GM06990 (cell line): ENCODE measurements around the gene MISP3.
A peak's percentile ranks its signal among the peaks of the same experiment; 100 is the strongest.

Experiments used
- DNase-seq: peaks from one replicate; pipeline ENCODE4 v3.0.0-alpha.2; 2011; ENCODE audit not compliant: insufficient read length; ENCODE audit errors: extremely low read depth
- H3K27me3 ChIP-seq: replicated peaks from 2 replicates; pipeline ENCODE4 v1.6.0; 2011; ENCODE audit warnings: low read length; ENCODE audit not compliant: control insufficient read depth, insufficient read depth
- H3K36me3 ChIP-seq: 2 replicates; pipeline ENCODE4 v1.5.1; 2011; ENCODE audit warnings: low read length; ENCODE audit not compliant: control insufficient read depth, insufficient read depth
- H3K4me3 ChIP-seq: replicated peaks from 2 replicates; pipeline ENCODE4 v1.5.1; 2011; ENCODE audit warnings: low read depth, mild to moderate bottlenecking, control low read depth, low read length
- TF ChIP-seq, protein P1 (sequence below): IDR thresholded peaks from 2 replicates; pipeline ENCODE4 v1.5.1; 2011; ENCODE audit warnings: low read length, control low read depth, mild to moderate bottlenecking, inconsistent platforms; ENCODE audit not compliant: insufficient read depth, poor library complexity, severe bottlenecking

Gene MISP3

DNA sequence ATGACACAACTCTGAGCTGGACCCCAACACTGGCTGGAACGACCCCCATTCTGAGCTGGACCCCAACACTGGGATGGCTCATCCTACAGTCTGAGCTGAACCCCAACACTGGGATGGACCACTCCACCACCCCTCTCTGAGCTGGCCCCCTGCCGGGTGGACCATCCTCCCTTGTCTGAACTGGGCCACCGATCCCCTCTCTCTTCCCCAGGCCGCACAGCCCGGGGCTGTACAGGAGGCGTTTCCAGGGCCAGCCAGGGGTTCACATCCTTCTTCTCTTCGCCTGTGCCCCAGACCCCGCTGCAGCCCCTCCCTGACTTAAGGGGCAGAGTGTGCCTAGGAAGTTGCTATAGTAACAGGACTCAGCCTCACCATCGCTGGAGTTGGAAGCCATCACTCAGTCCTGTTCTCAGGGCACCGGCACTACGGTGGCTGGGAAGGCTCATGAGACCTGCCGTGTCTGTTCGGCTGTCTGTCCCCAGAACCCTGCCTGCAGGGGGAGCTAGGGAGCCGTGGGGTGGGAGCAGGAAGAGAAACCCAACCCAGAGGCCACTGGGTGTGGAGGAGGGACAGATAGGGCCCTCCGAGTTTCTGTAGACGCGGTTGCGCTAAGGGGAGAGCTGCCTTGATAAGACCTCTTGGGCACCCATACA lies 41.3 kb downstream of the MISP3 start:
- no peak overlapping the region for H3K4me3 ChIP-seq
- TF ChIP-seq, protein P1, sequence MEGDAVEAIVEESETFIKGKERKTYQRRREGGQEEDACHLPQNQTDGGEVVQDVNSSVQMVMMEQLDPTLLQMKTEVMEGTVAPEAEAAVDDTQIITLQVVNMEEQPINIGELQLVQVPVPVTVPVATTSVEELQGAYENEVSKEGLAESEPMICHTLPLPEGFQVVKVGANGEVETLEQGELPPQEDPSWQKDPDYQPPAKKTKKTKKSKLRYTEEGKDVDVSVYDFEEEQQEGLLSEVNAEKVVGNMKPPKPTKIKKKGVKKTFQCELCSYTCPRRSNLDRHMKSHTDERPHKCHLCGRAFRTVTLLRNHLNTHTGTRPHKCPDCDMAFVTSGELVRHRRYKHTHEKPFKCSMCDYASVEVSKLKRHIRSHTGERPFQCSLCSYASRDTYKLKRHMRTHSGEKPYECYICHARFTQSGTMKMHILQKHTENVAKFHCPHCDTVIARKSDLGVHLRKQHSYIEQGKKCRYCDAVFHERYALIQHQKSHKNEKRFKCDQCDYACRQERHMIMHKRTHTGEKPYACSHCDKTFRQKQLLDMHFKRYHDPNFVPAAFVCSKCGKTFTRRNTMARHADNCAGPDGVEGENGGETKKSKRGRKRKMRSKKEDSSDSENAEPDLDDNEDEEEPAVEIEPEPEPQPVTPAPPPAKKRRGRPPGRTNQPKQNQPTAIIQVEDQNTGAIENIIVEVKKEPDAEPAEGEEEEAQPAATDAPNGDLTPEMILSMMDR: peak; percentile 56

DNA sequence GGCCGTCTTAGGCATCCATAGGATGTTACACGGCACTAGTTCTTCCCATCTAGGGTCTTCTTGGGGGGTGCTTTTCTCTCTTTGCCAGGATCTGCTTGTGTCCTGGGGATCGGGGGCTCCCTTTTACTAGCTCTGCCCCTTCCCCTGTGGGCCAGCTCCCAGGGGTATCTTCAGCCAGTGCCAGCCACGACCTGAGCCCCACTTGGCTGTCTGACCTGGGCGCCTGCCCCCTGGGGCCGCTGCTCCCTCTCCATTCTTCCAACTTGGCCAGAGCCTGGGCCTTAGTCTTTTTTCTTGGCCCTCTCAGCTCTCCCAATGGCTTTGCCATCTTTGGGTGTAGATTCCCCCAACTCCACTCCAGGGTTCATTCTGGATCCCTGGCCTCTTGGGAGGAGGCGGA lies 41.9 kb downstream of the MISP3 start:
- H3K36me3 ChIP-seq: no peaks in the 10 kb centered on the region; the same call in 1 of the 2 replicates
- TF ChIP-seq, protein P1: no peak
- no peaks in the 10 kb centered on the region for H3K27me3 ChIP-seq
- DNase-seq: no peak
- H3K4me3 ChIP-seq: no peak overlapping the region

More for the DNA sequence above, 41.3 kb downstream of the MISP3 start:
- no peaks in the 10 kb centered on the region; the same call in 1 of the 2 replicates for H3K36me3 ChIP-seq
- H3K27me3 ChIP-seq: no peaks in the 10 kb centered on the region
- DNase-seq: no peak

DNA sequence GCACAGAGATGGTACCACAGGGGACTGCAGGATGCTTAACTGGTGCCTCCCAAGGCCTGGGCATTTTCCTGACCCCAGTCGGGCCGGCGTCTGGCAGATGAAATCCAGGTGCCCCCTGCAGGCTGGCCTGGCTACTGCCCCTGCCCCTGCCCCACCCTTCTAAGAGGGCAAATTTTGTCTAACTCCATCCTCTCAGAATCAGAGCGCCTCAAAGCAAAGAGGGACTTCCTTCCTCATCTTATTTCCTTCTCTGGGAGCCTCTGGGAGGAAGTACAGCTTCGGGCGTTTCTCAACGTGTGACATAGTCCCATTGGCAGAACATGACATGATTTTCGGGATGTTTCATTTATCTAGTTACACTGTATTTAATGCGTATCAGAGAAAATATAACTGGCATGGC lies 42.3 kb downstream of the MISP3 start:
- DNase-seq: peak; percentile 40
- TF ChIP-seq, protein P1: peak; percentile 75
- H3K36me3 ChIP-seq: no peaks in the 10 kb centered on the region; the same call in 1 of the 2 replicates
- H3K4me3 ChIP-seq: no peak overlapping the region
- H3K27me3 ChIP-seq: no peaks in the 10 kb centered on the region

DNA sequence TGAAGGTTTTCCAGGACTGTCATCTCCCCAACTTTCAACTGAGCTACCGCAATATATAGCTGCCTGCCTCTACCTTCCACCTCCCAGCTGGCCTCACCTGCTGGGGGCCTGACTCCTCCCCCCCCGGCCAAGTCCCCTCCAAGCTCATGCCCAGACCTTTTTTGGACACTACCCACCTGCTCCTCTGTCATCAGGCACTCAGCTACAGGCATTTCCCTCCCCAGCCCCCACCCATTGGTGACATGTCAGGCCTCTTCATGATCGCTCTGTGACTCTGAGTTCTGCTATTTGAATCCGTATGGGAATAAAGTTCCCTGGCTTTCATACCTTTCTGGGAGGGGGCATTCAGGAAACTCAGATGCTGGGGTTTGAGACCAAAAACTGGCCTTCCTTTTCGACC lies 43.2 kb downstream of the MISP3 start:
- DNase-seq: no peak
- TF ChIP-seq, protein P1: no peak
- Histone ChIP-seq H3K36me3 (no peaks in the 10 kb centered on the region; the same call in none of the 2 replicates), H3K4me3 (no peak overlapping the region), H3K27me3 (no peaks in the 10 kb centered on the region)

DNA sequence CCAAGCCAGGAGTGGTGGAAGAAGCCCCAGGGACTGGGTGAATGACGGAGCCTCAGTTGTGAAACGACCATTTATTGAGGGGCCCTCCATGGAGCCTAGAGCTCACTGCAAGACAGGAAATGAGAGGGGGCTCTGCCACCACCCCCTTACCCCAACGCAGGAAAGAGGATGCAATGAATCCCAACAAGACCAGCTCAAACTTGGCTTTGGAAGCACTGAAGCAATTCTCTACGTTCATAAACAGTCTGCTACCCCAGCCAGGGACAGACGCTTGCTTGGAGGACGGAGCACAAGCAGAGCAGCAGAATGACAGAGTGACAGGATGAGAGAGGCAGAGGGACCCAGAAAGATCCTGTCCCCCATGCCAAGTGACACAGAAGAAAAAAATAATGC lies 43.9 kb downstream of the MISP3 start:
- Histone ChIP-seq H3K27me3 (no peaks in the 10 kb centered on the region), H3K4me3 (peak overlapping the region; percentile 82), H3K36me3 (no peaks in the 10 kb centered on the region; the same call in none of the 2 replicates)
- DNase-seq: no peak
- TF ChIP-seq, protein P1: no peak
